Measurements from ENCODE around the gene NR1H4. TPM values are rescaled to one million over a fixed set of nuclear protein-coding genes. Genes with fewer than 3 reads are reported as not detected.

NR1H4 gene
- total and polyA plus RNA-seq, 2 of the 13 experiments (the other 11 are each of a cell fraction or from before 2014, with no cell fraction given) = 27.3 to 114 TPM

- TF ChIP-seq ZNF260 (CRISPR knock-in tag; IDR thresholded peaks at IDR 0.05; ENCODE audit: borderline replicate concordance, low read depth) (no peak), ZFP36L2 (CRISPR knock-in tag; IDR thresholded peaks at IDR 0.05) (no peak), ZNF609 (CRISPR knock-in tag; IDR thresholded peaks at IDR 0.05; ENCODE audit: borderline replicate concordance) (peak; percentile 95), ZBTB40 (IDR thresholded peaks at IDR 0.05) (no peak), ZBTB40 (CRISPR knock-in tag; IDR thresholded peaks at IDR 0.05) (peak; percentile 41; the same call in 1 of the 2 replicates), ZNF430 (CRISPR knock-in tag; IDR thresholded peaks at IDR 0.05) (peak; percentile 85; the same call in 1 of the 2 replicates), ZNF354B (CRISPR knock-in tag; IDR thresholded peaks at IDR 0.05) (no peak), CHD2 (IDR thresholded peaks at IDR 0.05; ENCODE audit: low read depth, low read length) (no peak), TCF7L2 (IDR thresholded peaks at IDR 0.05; ENCODE audit: low read depth, low read length) (peak; percentile 75), ZNF382 (CRISPR knock-in tag; IDR thresholded peaks at IDR 0.05; ENCODE audit: borderline replicate concordance) (no peak), GATAD1 (CRISPR knock-in tag; IDR thresholded peaks at IDR 0.05) (peak; percentile 63), MYNN (CRISPR knock-in tag; IDR thresholded peaks at IDR 0.05; ENCODE audit: low read depth) (no peak), NCOR1 (IDR thresholded peaks at IDR 0.05; ENCODE audit: borderline replicate concordance, low read length) (peak; percentile 97), ZBTB3 (CRISPR knock-in tag; IDR thresholded peaks at IDR 0.05; ENCODE audit: borderline replicate concordance, low read depth) (no peak), ZNF431 (CRISPR knock-in tag; IDR thresholded peaks at IDR 0.05; ENCODE audit: borderline replicate concordance, low read depth) (peak; percentile 32; the same call in 1 of the 2 replicates), TCF7 (IDR thresholded peaks at IDR 0.05; ENCODE audit: low read depth) (peak; percentile 90)
Measured at GRCh38 chr12:100437038-100437841, 36.4 kb upstream of the NR1H4 start (continued).
